Activated T-cell treated with anti-CD3 and anti-CD28 coated beads, Interleukin-2, amount 50 U/mL, for 1 hour (primary cell): ENCODE data around the gene ST8SIA2.

Experiments used
- DNase-seq: peaks from one replicate; pipeline ENCODE4 v3.0.0-alpha.2; 2020

Gene ST8SIA2

DNA sequence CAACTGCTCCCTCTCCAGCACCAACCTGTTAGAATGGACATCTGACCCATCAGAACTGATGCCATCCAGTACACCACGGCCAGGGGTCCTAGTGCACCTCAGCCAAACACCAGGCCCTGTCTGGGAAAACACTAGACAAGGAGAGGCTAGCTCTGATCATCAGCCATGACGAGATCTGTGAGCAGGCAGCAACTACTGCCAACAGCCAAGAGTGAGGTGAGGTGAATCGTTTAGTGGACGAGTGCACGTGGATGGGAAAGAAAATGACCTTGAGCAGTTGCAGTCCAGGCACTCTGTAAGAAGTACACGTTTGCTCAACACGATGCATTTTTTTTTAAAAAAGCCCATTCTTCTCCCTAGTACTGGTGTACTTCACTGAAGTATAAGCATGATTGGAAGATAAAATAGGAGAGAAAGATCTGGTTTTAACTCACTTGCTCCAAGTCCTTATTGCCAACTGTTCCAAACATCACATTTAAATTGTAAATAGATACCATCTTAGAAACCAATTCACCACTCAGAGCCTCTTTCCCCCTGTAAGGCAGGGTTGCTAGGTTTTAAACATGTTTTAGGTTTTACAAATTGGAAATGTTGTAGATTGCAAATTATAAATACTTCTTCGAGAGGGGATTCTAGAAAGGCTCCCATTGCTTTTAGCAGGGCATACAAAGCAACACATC is 5.7 kb downstream of the ST8SIA2 start:
- DNase-seq = no peak

DNA sequence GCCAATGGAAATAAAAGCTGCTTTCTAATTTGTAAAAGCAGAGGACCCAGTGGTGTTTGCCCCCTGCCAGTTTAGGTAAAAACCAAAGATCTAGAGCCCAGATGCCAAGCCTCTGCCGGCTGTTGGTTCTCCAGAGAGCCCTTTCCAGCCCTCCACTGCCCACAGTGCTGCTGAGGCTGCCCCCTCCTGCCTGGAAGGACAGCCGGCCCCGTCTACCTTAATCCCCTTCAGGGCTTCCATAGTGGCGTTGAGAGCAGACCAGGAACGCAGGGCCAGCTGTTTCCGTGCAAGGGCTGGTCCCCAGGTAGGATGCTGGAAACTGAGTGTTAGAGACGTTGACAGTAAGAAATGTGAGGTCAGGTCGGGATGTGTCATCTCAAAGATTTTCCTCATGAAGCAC is 6.9 kb downstream of the ST8SIA2 start:
- DNase-seq = no peak

- no peak for DNase-seq
Observed at GRCh38 chr15:92400980-92401787, 7.5 kb downstream of the ST8SIA2 start.

DNA sequence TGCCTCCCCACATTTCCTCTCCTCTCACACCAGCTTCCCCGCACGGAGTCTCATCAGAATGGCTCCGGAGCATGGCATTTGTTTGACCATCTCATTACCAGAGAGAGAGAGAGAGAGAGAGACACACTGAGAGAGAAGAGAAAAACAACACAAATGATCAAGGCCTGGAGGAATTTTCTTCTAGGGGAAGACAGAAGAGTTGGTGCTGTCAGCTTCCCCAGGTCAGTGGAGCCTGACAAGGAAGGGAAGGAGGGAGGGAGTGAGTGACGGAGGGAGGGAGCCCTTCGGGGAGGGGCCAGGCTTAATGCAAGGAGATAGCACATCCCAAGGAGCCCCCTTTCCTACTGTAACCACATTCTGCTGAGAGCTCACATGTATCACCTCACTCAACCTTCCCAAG is 9.1 kb downstream of the ST8SIA2 start:
- DNase-seq = no peak

DNA sequence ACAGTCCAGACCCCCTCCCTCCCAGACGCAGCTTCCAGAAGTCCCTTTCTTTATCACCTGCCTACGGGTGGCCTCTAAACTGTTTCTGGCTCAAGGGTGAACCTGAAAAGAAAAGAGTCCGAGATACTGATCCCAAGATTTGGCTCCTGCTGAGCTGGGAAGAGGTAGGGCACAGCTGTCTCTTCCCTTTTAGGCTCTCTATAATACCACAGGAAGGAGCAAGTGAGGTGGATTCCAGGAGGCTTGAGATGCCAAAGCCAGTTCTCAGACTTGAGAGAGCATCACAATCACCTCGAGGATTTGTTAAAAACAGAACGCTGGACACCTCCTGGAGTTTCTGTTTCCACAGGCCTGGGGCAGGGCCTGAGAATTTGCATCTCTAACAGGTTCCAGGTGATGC is 12.3 kb downstream of the ST8SIA2 start:
- DNase-seq = no peak

DNA sequence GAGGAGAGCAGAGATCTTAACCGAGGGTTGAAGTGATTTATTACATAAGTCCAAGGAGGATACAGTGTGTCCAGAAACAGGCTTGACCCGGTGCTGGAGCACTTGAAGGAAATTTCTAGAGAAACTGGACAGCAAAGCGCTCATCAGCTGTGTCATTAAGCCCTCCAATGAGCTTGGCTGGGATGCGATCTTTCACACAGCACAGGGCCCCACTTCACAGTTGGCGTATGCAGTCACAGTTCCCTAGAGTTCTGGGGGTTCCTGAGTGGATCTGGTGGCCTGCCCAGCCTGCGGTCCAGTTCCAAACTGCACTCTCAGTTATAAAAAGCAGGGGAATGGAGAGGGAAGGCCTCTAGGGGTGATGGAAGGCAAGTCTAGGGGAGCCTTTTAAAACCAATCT is 13.6 kb downstream of the ST8SIA2 start:
- DNase-seq = no peak

DNA sequence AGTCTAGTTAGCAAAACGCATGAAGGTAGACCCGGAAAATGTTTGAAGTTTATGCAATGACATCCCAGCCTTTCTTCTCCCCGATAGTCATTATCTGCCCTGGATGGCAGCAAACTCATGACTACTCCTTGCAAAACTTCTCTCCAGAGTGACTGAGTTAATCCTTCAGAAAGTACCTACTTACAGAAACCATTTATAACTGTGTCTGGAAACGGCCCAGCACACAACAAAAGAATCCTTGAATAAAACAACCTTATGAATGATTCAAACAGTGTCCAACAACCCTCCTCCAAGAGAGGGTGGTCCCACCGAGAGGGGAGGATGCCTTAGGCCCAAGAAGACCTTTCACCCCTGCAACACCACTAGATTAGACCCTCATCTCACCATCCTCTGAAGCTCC is 14.2 kb downstream of the ST8SIA2 start:
- no peak for DNase-seq

- DNase-seq = no peak
Observed at GRCh38 chr15:92409006-92409405, 15.3 kb downstream of the ST8SIA2 start.

GRCh38 chr15:92409521-92409920 is 15.8 kb downstream of the ST8SIA2 start:
- DNase-seq = no peak

- DNase-seq = no peak
Observed at GRCh38 chr15:92410537-92410936, 16.9 kb downstream of the ST8SIA2 start.

DNA sequence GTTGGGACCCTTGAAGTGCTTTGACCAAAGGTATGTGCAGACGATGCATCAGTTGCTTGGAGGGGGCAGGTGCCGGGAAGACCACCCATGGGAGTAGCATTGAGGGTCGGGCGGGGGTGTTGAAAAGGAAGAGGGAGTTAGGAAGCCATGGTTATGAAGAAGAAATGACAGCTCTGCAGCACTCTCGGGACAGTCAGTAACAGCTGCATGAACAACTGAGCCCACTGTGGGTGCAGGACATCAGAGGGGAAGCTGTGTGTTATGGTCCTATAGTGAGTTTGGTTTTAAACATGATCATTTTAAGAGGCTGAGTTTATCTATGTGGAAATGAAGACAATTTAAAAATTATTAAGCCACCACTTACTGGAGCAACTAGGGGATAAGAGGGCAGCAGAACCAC is 17.6 kb downstream of the ST8SIA2 start:
- DNase-seq = no peak

DNA sequence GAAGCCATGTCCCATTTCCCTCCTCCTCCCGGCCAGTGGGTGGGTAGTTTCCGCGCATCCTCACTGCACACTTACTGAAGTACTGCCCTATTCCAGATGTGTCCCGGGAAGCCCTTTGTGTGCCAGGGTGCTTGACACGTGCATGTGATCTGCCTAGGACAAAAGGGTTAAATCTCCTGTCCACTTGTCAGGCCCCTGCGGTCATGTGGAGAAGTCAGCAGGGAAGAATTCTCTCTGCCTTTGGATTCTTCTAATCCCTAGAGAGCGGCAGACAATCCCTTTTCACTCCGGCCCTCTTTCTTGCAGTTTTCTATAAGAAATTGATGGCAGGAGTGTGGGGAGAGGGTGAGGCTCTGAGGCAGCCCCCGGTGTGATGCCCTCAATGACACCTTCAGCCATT is 19.8 kb downstream of the ST8SIA2 start:
- DNase-seq = no peak

DNA sequence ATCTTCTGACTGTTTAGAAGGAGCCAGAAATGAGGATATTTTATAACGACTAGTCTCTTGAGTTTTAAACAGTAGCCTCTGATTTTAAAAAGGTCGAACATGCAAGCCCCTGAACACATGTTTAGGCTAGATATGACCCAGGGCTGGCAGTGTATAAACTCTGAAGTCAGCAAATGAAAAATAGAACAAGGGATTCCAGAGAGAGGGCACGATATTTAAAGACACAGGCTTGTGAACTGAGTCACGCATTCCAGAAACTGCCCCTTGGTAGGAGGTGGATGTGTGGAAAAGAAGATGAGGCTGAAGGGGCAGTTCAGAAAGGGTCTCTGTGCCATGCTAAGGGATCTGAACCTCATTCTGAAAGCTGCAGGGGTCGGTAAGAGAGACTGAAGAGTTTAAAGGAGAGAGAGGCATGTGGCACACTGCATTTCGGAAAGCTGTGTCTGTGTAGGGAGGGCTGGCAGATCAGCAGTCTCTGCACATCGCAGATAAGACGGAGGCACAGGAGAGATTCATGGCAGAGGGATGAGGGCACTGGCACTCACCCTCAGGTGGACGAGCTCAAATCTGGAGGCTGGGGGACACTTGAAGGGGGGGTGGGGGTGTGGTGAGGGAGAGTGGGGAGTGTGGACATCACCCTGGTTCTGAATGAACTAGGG is 22.1 kb downstream of the ST8SIA2 start:
- DNase-seq = no peak

DNA sequence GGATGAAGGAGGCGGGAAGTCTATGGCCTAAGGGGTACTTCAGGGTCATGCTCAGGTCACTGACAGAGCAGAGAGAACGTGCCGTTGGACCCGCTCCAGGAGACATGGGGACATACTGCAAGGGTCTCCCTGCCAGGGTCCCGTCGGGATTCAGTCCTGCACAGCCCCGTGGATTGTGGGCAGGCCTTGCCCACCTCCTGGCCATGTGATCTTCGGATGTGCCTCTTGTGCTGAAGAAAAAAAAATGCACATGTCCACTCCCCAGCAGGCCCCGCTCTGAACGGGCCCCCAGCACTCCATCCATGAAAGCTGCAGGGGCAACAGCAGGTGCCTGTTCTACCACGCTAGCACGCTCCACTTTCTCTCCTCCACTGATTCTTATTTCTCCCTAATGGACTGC is 22.9 kb downstream of the ST8SIA2 start:
- no peak for DNase-seq

DNA sequence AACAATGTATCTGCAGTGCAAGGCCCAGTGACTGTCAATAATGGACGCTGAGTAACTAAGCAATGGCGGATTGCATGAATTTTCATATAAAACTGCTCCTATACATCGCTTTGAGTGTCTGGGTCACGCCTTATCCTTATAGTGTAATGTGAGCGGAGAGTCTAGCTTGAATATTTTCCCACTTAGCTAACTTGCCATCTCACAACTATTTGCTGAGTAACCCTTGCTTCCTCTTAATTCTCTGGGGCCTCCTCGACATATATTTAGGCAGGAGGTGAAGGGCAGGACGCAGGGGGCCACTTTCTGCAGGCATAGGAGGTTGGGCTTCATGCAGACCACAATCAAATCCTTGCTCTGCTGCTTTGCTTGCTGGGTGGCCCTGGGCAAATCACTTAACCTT is 24.0 kb downstream of the ST8SIA2 start:
- DNase-seq = no peak

GRCh38 chr15:92418864-92419263 is 25.2 kb downstream of the ST8SIA2 start:
- DNase-seq = no peak

DNA sequence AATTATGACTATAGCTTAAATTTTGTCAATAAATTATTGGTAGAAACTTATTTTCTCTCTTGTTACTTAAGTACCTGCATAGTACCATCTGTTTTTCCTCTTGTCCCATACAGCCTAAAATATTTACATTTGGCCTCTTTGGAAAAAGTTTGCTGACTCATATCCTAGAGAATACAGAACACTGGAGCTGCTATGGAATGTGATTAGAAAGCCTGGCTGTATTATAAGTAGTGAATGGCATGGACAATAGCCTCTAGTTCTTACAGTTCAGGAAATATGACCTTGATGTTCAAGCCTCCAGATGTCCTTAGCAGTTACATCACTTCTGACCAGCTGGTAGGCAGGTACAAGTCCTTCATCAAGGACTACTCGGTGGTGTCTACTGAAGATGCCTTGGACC is 28.3 kb downstream of the ST8SIA2 start:
- DNase-seq = no peak

DNA sequence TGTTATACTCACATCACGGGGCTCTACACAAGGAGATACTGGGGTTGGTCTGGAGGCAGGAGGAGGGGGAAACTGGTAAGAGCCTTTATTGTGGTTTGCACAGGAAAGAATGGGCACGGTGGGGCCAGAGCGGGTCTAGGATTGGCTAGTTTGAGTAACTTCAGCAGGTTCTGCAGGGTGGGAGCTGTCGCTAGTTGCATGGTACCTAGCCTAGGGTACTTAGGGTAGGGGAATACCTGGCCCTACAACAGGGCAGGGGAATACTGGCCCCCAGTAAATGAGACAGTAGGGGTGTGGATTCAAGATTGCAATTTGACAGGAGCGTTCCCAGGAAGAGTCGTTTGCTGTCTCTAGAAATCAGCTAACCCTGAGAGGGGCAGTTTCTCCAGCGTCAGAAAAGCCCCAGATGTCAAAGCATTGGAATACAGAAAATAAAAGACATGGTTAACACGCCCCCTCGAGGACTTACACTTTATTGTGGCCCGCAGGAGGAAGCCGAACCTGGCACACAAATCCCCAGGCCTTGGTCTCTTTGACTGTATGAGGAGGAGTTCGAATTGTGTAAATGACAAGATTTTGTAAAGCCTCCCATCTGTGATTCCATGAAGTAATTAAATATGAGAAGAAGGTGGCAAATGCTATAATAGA is 32.0 kb downstream of the ST8SIA2 start:
- DNase-seq = no peak

GRCh38 chr15:92429378-92430068 is 35.8 kb downstream of the ST8SIA2 start:
- no peak for DNase-seq

GRCh38 chr15:92430069-92430440 is 36.4 kb downstream of the ST8SIA2 start:
- DNase-seq = no peak

DNA sequence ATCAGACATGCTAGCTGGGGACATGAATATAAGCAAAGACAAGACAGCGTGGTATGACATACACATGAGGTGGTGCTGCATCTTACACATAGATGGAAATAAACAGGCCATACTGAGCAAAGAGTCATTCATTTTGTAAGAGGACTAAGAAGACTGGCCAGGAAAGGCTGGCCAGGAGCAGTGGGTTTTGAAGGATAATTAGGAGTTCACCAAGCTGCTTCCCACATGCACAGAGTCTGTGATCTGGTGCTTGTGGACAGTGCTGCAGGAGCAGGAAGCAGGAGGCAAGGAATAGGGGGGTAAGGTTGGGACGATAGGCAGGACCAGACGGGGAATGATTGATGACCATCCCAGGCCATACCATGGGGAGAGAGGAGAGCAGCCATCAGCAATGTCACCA is 41.5 kb downstream of the ST8SIA2 start:
- no peak for DNase-seq

DNA sequence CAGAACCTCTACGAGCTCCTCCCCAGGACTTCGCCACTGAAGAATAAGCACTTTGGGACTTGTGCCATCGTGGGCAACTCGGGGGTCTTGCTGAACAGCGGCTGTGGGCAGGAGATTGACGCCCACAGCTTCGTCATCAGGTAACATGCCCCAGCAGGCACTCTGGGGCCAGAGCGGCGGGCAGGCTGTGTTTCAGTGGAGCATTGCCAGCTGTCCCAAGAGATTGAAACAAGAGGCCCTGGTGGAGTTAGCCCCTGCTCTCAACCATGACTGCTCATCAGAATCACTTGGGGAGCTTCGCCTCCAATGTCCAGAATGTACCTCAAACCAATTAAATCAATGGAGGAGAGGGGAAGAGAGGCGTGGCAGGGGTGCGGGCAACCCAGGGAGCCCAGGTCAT is 44.8 kb downstream of the ST8SIA2 start:
- DNase-seq = no peak

- no peak for DNase-seq
Observed at GRCh38 chr15:92443381-92443780, 49.7 kb downstream of the ST8SIA2 start.
